Tibial nerve (tissue), 4 donors: ENCODE data around the gene DISC1.

ENCODE experiments used
- EP300 ChIP-seq, 2 donors: sonication (generic); formaldehyde crosslinking; IDR thresholded peaks; one replicate each; pipeline ENCODE4 v1.6.1; 2017; ENCODE audit warnings: antibody characterized with exemption in 2 of 2, mild to moderate bottlenecking in 1 of 2
- TF ChIP-seq, protein P1 (sequence below), 5 experiments: fragments of 200-600 bp in 3 of 5; fragments of 450-650 bp in 2 of 5; sonication (generic) in 3 of 5; IDR thresholded peaks; one replicate each; pipeline ENCODE4 v1.5.1; 2016 to 2019; ENCODE audit warnings: antibody characterized with exemption in 5 of 5, mild to moderate bottlenecking in 3 of 5, moderate library complexity in 2 of 5

DNA sequence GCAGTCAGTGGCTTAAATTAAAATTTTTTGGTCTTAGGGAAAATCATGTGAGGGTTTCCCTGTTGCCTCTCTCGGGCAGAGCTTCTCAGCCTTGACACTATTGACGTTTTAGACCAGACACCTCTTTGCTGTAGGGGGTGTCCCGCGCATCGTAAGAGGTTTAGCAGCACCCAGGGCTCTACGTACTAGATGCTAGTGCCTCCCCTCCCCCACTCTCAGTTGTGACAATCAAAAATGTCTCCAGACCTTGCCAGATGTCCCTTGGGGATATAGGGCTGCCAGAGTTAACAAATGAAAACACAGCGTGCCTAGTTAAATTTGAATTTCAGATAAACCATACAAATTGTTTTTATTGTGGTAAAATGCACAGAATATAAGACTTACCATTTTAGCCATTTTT, 293.3 kb downstream of the DISC1 start:
- TF ChIP-seq, protein P1, sequence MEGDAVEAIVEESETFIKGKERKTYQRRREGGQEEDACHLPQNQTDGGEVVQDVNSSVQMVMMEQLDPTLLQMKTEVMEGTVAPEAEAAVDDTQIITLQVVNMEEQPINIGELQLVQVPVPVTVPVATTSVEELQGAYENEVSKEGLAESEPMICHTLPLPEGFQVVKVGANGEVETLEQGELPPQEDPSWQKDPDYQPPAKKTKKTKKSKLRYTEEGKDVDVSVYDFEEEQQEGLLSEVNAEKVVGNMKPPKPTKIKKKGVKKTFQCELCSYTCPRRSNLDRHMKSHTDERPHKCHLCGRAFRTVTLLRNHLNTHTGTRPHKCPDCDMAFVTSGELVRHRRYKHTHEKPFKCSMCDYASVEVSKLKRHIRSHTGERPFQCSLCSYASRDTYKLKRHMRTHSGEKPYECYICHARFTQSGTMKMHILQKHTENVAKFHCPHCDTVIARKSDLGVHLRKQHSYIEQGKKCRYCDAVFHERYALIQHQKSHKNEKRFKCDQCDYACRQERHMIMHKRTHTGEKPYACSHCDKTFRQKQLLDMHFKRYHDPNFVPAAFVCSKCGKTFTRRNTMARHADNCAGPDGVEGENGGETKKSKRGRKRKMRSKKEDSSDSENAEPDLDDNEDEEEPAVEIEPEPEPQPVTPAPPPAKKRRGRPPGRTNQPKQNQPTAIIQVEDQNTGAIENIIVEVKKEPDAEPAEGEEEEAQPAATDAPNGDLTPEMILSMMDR (IDR thresholded peaks at IDR 0.05) = no peak
- TF ChIP-seq EP300 (IDR thresholded peaks at IDR 0.05) = no peak
